ENCODE data around the gene ADRA1B. TPM values are rescaled to one million over a fixed set of nuclear protein-coding genes. Genes with fewer than 3 reads are reported as not detected.

Gene ADRA1B
- total RNA-seq, 1 experiment from 2014 or later: 8.3 TPM

DNA sequence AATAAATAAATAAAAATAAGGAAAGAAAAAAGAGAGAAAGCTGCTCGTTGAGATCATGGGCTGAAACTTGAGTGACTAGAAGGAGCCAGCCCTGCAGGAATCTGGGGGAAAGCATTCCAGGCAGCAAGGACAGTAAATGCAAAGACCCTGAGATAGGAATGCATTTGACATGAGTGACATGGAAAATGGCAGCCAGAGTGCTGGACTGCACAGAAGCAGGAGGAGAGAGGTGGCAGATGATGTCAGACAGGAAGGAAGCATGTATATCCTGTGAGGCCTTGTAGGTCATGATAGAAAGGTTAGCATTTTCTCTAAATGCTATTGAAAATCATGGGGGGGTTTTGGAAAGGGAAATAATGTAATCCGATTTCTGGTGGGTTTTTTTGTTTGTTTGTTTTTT is 29.1 kb downstream of the ADRA1B start:
- no peaks in the 10 kb centered on the region for H3K27me3 ChIP-seq (ENCODE audit: control insufficient read depth, insufficient read depth, low read length)
- H3K36me3 ChIP-seq (ENCODE audit: control insufficient read depth, insufficient read depth, low read length): no peaks in the 10 kb centered on the region
- ATAC-seq: no peak
- DNase-seq (ENCODE audit: low read depth, low spot score): no peak
- in situ Hi-C loops (cut with HindIII; ENCODE audit: low pct_unique_long_range_greater_than_20kb, low sequenced_read_pairs) (no loop called here), intact Hi-C loops (cut with micrococcal nuclease; ENCODE audit: unreplicated experiment) (no loop called here)
- CTCF ChIA-PET: no interaction called here
- no TSS peak for BruUV-seq (replicated peaks)
- H3K4me3 ChIP-seq (ENCODE audit: low read depth in 2 of 2, low read length in 2 of 2): no peak overlapping the region
- H3K27ac ChIP-seq (ENCODE audit: low read length): no peak overlapping the region
- POLR2A ChIA-PET: no interaction called here
- H3K9me3 ChIP-seq (ENCODE audit: control insufficient read depth, insufficient read depth, low read depth, low read length): no peaks in the 10 kb centered on the region
- no peaks in the 10 kb centered on the region for H3K4me1 ChIP-seq (ENCODE audit: control insufficient read depth, insufficient read depth, low read length)
- TF ChIP-seq, protein P1, sequence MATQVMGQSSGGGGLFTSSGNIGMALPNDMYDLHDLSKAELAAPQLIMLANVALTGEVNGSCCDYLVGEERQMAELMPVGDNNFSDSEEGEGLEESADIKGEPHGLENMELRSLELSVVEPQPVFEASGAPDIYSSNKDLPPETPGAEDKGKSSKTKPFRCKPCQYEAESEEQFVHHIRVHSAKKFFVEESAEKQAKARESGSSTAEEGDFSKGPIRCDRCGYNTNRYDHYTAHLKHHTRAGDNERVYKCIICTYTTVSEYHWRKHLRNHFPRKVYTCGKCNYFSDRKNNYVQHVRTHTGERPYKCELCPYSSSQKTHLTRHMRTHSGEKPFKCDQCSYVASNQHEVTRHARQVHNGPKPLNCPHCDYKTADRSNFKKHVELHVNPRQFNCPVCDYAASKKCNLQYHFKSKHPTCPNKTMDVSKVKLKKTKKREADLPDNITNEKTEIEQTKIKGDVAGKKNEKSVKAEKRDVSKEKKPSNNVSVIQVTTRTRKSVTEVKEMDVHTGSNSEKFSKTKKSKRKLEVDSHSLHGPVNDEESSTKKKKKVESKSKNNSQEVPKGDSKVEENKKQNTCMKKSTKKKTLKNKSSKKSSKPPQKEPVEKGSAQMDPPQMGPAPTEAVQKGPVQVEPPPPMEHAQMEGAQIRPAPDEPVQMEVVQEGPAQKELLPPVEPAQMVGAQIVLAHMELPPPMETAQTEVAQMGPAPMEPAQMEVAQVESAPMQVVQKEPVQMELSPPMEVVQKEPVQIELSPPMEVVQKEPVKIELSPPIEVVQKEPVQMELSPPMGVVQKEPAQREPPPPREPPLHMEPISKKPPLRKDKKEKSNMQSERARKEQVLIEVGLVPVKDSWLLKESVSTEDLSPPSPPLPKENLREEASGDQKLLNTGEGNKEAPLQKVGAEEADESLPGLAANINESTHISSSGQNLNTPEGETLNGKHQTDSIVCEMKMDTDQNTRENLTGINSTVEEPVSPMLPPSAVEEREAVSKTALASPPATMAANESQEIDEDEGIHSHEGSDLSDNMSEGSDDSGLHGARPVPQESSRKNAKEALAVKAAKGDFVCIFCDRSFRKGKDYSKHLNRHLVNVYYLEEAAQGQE (IDR thresholded peaks at IDR 0.05; ENCODE audit: insufficient read depth in 1 of 2, low read depth in 2 of 2, low read length in 1 of 2): no peak
- no peak for TF ChIP-seq POLR2AphosphoS5 (IDR thresholded peaks at IDR 0.05; ENCODE audit: low read depth, low read length)

DNA sequence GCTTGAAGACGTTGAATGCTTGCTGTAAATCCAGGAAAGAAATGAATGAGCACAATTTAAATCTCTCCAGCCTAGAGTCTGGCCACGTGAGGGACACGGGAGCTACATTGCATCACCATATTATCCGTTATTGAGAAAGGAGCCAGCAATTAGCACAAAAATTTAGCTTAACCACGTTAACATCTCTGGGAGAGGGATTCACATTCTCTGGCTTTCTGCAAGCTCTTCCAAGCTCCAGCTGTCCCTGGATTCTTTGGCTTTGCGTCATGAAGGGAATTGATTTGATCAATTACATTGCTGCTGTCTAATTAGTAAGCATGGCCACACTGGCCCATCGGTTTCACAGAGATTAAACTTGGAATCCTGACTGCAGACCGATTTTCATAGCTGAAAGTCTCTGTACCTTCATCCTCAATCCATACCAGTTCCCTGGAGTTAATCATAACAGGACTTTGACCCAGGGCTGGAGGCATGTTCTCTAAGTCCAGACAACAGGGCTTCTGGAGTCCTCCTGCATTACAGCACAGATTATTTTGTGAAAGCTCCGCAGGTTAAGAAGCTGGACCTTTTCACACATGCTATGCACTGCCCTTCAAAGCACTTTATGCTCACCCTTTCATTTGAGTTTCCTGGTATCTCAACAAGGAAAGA is 31.6 kb downstream of the ADRA1B start:
- Histone ChIP-seq H3K36me3 (ENCODE audit: control insufficient read depth, insufficient read depth, low read length) (no peaks in the 10 kb centered on the region), H3K27ac (ENCODE audit: low read length) (no peak overlapping the region), H3K4me1 (ENCODE audit: control insufficient read depth, insufficient read depth, low read length) (no peaks in the 10 kb centered on the region), H3K27me3 (ENCODE audit: control insufficient read depth, insufficient read depth, low read length) (no peaks in the 10 kb centered on the region), H3K9me3 (ENCODE audit: control insufficient read depth, insufficient read depth, low read depth, low read length) (no peaks in the 10 kb centered on the region), H3K4me3 (ENCODE audit: low read depth in 2 of 2, low read length in 2 of 2) (no peak overlapping the region)
- TF ChIP-seq, protein P2, sequence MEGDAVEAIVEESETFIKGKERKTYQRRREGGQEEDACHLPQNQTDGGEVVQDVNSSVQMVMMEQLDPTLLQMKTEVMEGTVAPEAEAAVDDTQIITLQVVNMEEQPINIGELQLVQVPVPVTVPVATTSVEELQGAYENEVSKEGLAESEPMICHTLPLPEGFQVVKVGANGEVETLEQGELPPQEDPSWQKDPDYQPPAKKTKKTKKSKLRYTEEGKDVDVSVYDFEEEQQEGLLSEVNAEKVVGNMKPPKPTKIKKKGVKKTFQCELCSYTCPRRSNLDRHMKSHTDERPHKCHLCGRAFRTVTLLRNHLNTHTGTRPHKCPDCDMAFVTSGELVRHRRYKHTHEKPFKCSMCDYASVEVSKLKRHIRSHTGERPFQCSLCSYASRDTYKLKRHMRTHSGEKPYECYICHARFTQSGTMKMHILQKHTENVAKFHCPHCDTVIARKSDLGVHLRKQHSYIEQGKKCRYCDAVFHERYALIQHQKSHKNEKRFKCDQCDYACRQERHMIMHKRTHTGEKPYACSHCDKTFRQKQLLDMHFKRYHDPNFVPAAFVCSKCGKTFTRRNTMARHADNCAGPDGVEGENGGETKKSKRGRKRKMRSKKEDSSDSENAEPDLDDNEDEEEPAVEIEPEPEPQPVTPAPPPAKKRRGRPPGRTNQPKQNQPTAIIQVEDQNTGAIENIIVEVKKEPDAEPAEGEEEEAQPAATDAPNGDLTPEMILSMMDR (IDR thresholded peaks at IDR 0.05): no peak
- no peak for TF ChIP-seq POLR2AphosphoS5 (IDR thresholded peaks at IDR 0.05; ENCODE audit: low read depth, low read length)
- no peak for TF ChIP-seq SIN3A (IDR thresholded peaks at IDR 0.05; ENCODE audit: borderline replicate concordance, insufficient read depth, low read depth, low read length)
- TF ChIP-seq, protein P1 (IDR thresholded peaks at IDR 0.05; ENCODE audit: insufficient read depth in 1 of 2, low read depth in 2 of 2, low read length in 1 of 2): no peak
- TF ChIP-seq TCF7L2 (IDR thresholded peaks at IDR 0.05; ENCODE audit: low read depth, low read length): no peak
- no TSS peak for BruUV-seq (replicated peaks)
- intact Hi-C loops (cut with micrococcal nuclease; ENCODE audit: unreplicated experiment) (no loop called here), in situ Hi-C loops (cut with HindIII; ENCODE audit: low pct_unique_long_range_greater_than_20kb, low sequenced_read_pairs) (no loop called here)
- CTCF ChIA-PET: no interaction called here
- ATAC-seq (no peak), DNase-seq (ENCODE audit: low read depth, low spot score) (no peak)
- POLR2A ChIA-PET: interaction anchor here (0.6 kb wide), 1 partner anchor 65 kb away, joined by 4 read pairs; no protein-coding TSS in a partner anchor

Data from Panc1 (cell line).